Fibroblast of pulmonary artery (primary cell): ENCODE results near the gene ST13.

Experiments
- DNase-seq: peaks from one replicate; pipeline ENCODE4 v3.0.0-alpha.2; 2010; ENCODE audit warnings: low read depth
- H3K4me3 ChIP-seq: replicated peaks from 2 replicates; pipeline ENCODE4 v1.5.1; 2011; ENCODE audit warnings: low read depth, mild to moderate bottlenecking, control low read depth, low read length, moderate library complexity
- TF ChIP-seq, protein P1 (sequence below): IDR thresholded peaks from 2 replicates; pipeline ENCODE4 v1.5.1; 2011; ENCODE audit warnings: mild to moderate bottlenecking, control low read depth, low read length, inconsistent platforms; ENCODE audit errors: missing control alignments

Gene ST13

DNA sequence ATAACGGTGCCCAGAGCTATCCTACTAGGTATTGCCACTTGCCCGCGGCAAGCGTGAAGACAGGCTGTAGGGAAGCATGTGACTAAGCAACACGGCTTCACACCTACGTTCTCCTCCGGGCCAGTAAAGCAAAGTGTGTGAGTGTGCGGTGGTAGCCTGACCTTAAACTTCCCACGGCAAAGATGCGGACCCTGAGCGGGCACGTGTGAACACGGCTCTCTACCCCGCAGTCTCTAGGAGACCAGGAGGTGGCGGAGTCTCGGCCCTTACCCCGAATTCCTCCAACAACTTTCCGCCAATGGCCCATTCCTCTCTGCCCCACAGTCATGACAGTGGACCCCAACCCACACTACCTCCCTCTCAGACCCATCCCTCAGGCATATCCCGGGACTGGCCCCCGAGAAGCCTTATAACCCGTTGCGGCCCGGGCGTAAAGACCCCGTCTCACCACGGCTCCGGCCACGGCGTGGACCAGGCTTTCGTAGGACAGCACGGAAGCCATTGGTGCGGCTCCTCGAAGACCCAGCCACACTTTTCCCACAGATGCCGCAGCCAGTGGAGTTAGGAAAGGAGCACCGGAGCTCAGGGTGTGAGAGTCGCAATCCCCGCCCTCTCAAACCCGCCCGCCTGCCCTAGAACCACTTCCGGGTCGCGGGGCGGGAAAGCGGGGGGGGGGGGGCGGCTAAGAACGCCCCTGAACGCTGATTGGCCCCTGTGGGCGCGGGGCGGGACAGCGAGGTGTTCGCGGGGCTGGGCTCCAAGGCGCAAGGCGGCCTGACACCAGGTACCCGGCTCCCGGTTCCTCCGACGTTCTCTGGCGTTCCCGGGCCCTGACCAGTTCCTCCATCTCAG lies 37.5 kb downstream of the ST13 start, which contains the start of gene SLC25A17:
Gene SLC25A17 (minus strand): TSS at position 600 of the 852 bp plus-strand sequence. CDS start 98 bp downstream, at position 502.
- TF ChIP-seq, protein P1, sequence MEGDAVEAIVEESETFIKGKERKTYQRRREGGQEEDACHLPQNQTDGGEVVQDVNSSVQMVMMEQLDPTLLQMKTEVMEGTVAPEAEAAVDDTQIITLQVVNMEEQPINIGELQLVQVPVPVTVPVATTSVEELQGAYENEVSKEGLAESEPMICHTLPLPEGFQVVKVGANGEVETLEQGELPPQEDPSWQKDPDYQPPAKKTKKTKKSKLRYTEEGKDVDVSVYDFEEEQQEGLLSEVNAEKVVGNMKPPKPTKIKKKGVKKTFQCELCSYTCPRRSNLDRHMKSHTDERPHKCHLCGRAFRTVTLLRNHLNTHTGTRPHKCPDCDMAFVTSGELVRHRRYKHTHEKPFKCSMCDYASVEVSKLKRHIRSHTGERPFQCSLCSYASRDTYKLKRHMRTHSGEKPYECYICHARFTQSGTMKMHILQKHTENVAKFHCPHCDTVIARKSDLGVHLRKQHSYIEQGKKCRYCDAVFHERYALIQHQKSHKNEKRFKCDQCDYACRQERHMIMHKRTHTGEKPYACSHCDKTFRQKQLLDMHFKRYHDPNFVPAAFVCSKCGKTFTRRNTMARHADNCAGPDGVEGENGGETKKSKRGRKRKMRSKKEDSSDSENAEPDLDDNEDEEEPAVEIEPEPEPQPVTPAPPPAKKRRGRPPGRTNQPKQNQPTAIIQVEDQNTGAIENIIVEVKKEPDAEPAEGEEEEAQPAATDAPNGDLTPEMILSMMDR, result peak; percentile 53
- DNase-seq, result peak; percentile 77
- peak within 1 kb of the TSS; percentile 99 for H3K4me3 ChIP-seq

GRCh38 chr22:40818192-40818746 lies 38.2 kb downstream of the ST13 start:
- TF ChIP-seq, protein P1, result no peak
- no peak for DNase-seq
- H3K4me3 ChIP-seq, result peak overlapping the region; percentile 99

DNA sequence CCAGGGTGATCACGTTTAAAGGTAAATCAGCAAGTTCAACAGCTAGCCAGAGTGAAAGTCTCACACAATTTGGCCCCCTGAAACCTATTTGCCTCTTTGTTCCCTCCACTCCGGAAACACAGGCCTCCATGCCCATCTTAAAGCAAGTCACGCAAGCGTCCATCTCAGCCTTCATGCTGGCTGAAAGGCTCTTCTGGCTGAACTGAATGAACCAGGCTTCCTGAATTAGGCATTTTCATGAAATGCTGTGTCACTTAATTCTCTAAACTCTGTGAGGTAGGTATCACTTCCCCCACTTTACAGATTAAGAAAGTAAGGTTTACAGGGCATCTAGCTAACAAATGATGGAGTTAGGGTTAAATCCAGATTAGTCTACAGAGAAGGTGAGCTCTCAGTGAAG lies 38.7 kb downstream of the ST13 start:
- DNase-seq, result no peak
- H3K4me3 ChIP-seq, result no peak overlapping the region
- TF ChIP-seq, protein P1, result no peak

- TF ChIP-seq, protein P1, result no peak
- DNase-seq, result no peak
- no peak overlapping the region for H3K4me3 ChIP-seq
These were observed 42.5 kb downstream of the ST13 start for GRCh38 chr22:40813912-40814315.

GRCh38 chr22:40808018-40808841 lies 48.2 kb downstream of the ST13 start:
- DNase-seq, result peak; percentile 24
- TF ChIP-seq, protein P1, result no peak
- no peak overlapping the region for H3K4me3 ChIP-seq

GRCh38 chr22:40806711-40807110 lies 49.7 kb downstream of the ST13 start:
- no peak for DNase-seq
- H3K4me3 ChIP-seq, result no peak overlapping the region
- TF ChIP-seq, protein P1, result no peak
